Lung (tissue), 12 donors: ENCODE results near the gene DENND2A. TPM values are rescaled to one million over a fixed set of nuclear protein-coding genes. Genes with fewer than 3 reads are reported as not detected.
A peak's percentile ranks its signal among the peaks of the same experiment; 100 is the strongest.

ENCODE experiments used
- ATAC-seq: fragments of 200-7000 bp; cut with Tn5 transposase; one replicate; pipeline ENCODE4 v1.9.1; 2020; ENCODE audit warnings: moderate number of reproducible peaks; ENCODE audit not compliant: insufficient read depth, low FRiP score
- DNase-seq, 3 donors: peaks; one replicate each; pipeline ENCODE4 v3.0.0-alpha.2; 2013 to 2017
- H3K27ac ChIP-seq, 2 donors: one replicate each; pipeline ENCODE4 v1.5.1; 2013; ENCODE audit warnings: mild to moderate bottlenecking in 2 of 2, moderate library complexity in 2 of 2, control low read depth in 1 of 2, inconsistent platforms in 1 of 2, low read depth in 1 of 2, low read length in 1 of 2
- H3K27me3 ChIP-seq, 3 donors: one replicate each; pipeline ENCODE4 v1.5.1; 2013; ENCODE audit warnings: low read length in 2 of 3; ENCODE audit not compliant: control insufficient read depth in 3 of 3, insufficient read depth in 3 of 3
- H3K36me3 ChIP-seq, 4 donors: one replicate each; pipeline ENCODE4 v1.5.1; 2013; ENCODE audit warnings: low read length in 4 of 4, mild to moderate bottlenecking in 1 of 4, moderate library complexity in 1 of 4; ENCODE audit not compliant: control insufficient read depth in 4 of 4, insufficient read depth in 4 of 4
- H3K4me1 ChIP-seq, 5 donors: one replicate each; pipeline ENCODE4 v1.5.1; 2013; ENCODE audit warnings: low read length in 5 of 5, mild to moderate bottlenecking in 2 of 5, moderate library complexity in 1 of 5; ENCODE audit not compliant: control insufficient read depth in 5 of 5, insufficient read depth in 5 of 5
- H3K4me3 ChIP-seq: one replicate; pipeline ENCODE4 v1.5.1; 2013; ENCODE audit warnings: mild to moderate bottlenecking, control low read depth, moderate library complexity
- H3K9ac ChIP-seq, 2 donors: one replicate each; pipeline ENCODE4 v1.5.1; 2013; ENCODE audit warnings: low read length in 2 of 2, control low read depth in 1 of 2; ENCODE audit not compliant: insufficient read depth in 1 of 2
- H3K9me3 ChIP-seq, 4 donors: one replicate each; pipeline ENCODE4 v1.5.1; 2013; ENCODE audit warnings: low read length in 3 of 4, mild to moderate bottlenecking in 1 of 4, moderate library complexity in 1 of 4; ENCODE audit not compliant: control insufficient read depth in 4 of 4, insufficient read depth in 3 of 4
- WGBS, 2 donors: extraction: QIAGEN DNeasy Blood & Tissue Kit; methylation state at CpG; one replicate each; pipeline ENCODE4 v1.1.7; 2013; 5-methylcytosine and 5-hydroxymethylcytosine counted together
- polyA plus RNA-seq, 2 donors: library from polyadenylated mRNA; stranded (reverse); fragments of 200-250 nt; gene quantifications; one replicate each; pipeline ENCODE4 v1.2.1, GENCODE V29; 2013
- total RNA-seq, 2 donors: library from RNA; depleted of rRNA in 1 of 2; stranded (reverse); fragments of >200 nt in 1 of 2; gene quantifications; one replicate each; pipeline ENCODE4 v1.2.1, GENCODE V29; 2014 to 2021
- TF ChIP-seq, protein P1 (sequence below): IDR thresholded peaks from 2 replicates; pipeline ENCODE4 v1.5.1; 2012; ENCODE audit warnings: mild to moderate bottlenecking; ENCODE audit errors: control extremely low read depth, extremely low read depth
- donor health status: control.
- donor health status: control.
- donor health status: Bipolar disorder and iron deficiency.
- donor health status: healthy.
- donor health status: DM: yes; HTN: yes; CAD: no.

The DENND2A gene
- total and polyA plus RNA-seq, 4 donors, result 4.1 to 32.4 (median 9.7) TPM

DNA sequence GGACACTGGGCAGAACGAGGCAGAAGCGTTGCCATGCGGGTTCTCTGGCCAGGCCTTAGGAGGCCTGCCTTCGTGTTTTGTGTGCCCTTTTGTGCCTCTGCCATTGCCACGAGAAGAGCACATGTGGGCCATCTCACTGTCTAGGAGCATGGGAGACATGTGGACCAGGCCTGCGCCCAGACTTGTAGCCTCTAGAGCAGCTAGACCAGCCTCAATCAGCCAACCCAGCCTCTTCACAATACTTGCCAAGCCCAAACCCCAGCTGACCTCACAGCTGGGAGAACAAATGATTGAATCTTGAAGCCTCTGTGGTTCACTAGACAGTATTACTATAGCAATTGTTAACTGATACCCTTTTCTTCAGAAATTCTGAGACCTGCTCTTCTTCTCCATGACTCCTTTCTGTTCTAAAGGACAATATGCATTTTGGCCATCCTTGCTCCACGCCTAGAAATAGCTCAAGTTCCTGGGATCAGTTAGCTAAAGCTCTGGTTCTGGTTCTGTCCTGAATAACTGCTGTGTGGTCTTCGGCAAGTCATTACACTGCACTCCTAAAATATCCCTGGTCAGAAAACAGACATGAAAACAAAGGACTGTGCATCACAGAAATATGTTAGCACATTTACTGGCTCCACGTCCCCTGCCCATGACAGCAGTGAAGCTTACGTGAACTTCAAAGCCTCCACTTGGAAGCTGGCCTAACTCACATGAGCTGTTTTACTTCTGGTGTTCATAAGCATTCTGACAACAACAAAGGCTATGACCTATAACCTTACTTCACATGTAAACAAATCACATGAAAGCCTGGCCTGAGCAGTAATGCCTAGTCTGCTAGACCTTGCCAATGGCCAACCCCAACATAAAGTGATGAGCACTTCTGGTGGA lies 89.0 kb downstream of the DENND2A start:
- DNase-seq, result peak; percentile 39 to 81 (median 59)
- ATAC-seq, result no peak
- peaks cover 0 to 21% (median 2%) of the 10 kb centered on the region in 4 donors for H3K36me3 ChIP-seq
- H3K4me3 ChIP-seq, result no peak overlapping the region
- no peaks in the 10 kb centered on the region for H3K27me3 ChIP-seq
- WGBS, 2 donors, result 82 to 88% methylated on average over 10 of the region's 10 CpGs
- no peaks in the 10 kb centered on the region for H3K9me3 ChIP-seq
- H3K9ac ChIP-seq, result no peak overlapping the region
- H3K27ac ChIP-seq, result peak overlapping the region in 1 of 2 donors; percentile 29
- TF ChIP-seq, protein P1, sequence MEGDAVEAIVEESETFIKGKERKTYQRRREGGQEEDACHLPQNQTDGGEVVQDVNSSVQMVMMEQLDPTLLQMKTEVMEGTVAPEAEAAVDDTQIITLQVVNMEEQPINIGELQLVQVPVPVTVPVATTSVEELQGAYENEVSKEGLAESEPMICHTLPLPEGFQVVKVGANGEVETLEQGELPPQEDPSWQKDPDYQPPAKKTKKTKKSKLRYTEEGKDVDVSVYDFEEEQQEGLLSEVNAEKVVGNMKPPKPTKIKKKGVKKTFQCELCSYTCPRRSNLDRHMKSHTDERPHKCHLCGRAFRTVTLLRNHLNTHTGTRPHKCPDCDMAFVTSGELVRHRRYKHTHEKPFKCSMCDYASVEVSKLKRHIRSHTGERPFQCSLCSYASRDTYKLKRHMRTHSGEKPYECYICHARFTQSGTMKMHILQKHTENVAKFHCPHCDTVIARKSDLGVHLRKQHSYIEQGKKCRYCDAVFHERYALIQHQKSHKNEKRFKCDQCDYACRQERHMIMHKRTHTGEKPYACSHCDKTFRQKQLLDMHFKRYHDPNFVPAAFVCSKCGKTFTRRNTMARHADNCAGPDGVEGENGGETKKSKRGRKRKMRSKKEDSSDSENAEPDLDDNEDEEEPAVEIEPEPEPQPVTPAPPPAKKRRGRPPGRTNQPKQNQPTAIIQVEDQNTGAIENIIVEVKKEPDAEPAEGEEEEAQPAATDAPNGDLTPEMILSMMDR, result no peak
- H3K4me1 ChIP-seq, result peaks cover 0 to 3% (median 0%) of the 10 kb centered on the region in 5 donors

DNA sequence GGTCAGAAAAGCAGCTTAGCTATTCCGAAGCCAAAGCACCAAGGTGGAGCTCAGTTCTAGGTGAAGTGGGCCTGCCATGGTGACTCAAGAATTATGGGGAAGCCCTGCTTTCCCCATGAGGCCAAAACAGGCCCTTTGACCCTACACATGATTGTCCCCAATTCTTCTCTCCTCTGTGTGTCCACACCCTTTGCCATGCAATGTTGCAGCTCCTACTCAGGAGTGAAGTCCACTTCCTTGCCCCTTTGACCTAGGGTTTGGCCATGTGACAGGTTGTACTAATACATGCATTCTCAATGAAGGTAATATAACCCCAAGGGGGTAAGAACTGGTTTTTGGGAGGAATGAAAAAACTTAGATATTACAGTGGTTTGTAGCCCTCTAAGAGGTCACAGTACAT lies 93.7 kb downstream of the DENND2A start:
- Histone ChIP-seq H3K27me3 (no peaks in the 10 kb centered on the region), H3K4me3 (no peak overlapping the region), H3K9ac (no peak overlapping the region), H3K9me3 (no peaks in the 10 kb centered on the region), H3K27ac (no peak overlapping the region), H3K4me1 (peaks cover 0 to 9% (median under 1%) of the 10 kb centered on the region in 5 donors), H3K36me3 (peaks cover 0 to 30% (median 8%) of the 10 kb centered on the region in 4 donors)
- 93 to 100% methylated on average over 1 of the region's 1 CpG for WGBS, 2 donors
- TF ChIP-seq, protein P1, result no peak
- ATAC-seq (no peak), DNase-seq (no peak)

DNA sequence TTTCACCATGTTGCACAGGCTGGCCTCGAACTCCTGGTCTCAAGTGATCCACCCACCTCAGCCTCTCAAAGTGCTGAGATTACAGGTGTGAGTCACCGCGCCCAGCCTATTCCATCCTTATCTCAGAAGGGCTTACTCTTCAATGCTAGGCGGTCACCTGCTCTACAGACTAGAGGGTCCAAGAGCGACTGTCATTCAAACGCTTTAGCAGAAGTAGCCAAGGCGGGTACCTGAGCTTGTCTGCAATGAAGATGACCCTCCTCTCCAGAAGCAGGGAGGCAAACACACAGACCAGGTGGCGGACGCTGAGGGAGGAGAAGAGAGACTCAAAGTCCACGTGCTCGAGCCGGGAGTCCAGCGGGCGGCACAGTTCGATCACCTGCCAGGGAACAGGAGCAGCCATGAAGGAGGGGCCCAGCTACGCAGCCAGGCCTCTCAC lies 96.2 kb downstream of the DENND2A start:
- no peak for DNase-seq
- TF ChIP-seq, protein P1, result no peak
- peaks cover 0 to 23% (median 10%) of the 10 kb centered on the region in 4 donors for H3K36me3 ChIP-seq
- no peaks in the 10 kb centered on the region for H3K27me3 ChIP-seq
- H3K4me3 ChIP-seq, result no peak overlapping the region
- WGBS, 2 donors, result 92 to 93% methylated on average over 16 of the region's 16 CpGs
- no peak overlapping the region for H3K9ac ChIP-seq
- H3K9me3 ChIP-seq, result no peaks in the 10 kb centered on the region
- H3K27ac ChIP-seq, result no peak overlapping the region
- no peak for ATAC-seq
- H3K4me1 ChIP-seq, result peaks cover 0 to 26% (median 4%) of the 10 kb centered on the region in 5 donors
